ENCODE results near the gene ADRA2C.

The ADRA2C gene

GRCh38 chr4:3816256-3816825 is 50.2 kb downstream of the ADRA2C start:
- no peak for DNase-seq

- no peak for DNase-seq
Observed at GRCh38 chr4:3816983-3817960, 51.1 kb downstream of the ADRA2C start.

Data from KG1 (cell line).